ENCODE measurements around the gene PAPPA2. TPM values are rescaled to one million over a fixed set of nuclear protein-coding genes. Genes with fewer than 3 reads are reported as not detected.

PAPPA2 gene
- total RNA-seq, 1 experiment from 2014 or later: not detected

GRCh38 chr1:176460544-176461336 is 2.2 kb upstream of the PAPPA2 start:
- DNase-seq (no peak), ATAC-seq (no peak)
- Histone ChIP-seq H3K27ac (ENCODE audit: low read length) (no peak overlapping the region), H3K9ac (ENCODE audit: low read length) (no peak overlapping the region), H3K4me1 (ENCODE audit: insufficient read depth, low read length) (no peaks in the 10 kb centered on the region), H3F3A (ENCODE audit: low read length, unreplicated experiment) (no peaks in the 10 kb centered on the region), H3K36me3 (ENCODE audit: low read depth, low read length) (no peaks in the 10 kb centered on the region), H3K9me3 (ENCODE audit: low read length) (no peaks in the 10 kb centered on the region), H3K9me2 (replicated peaks; ENCODE audit: low read length) (no peaks in the 10 kb centered on the region), H3K4me2 (ENCODE audit: low read length) (no peak overlapping the region), H3K79me2 (ENCODE audit: low read length) (no peaks in the 10 kb centered on the region), H4K20me1 (ENCODE audit: low read length) (no peaks in the 10 kb centered on the region), H2AFZ (ENCODE audit: low read length) (no peak overlapping the region), H3K4me3 (ENCODE audit: low read length) (no peak overlapping the region), H3K27me3 (ENCODE audit: low read length) (no peaks in the 10 kb centered on the region)
- CTCF ChIA-PET: no interaction called here
- POLR2A ChIA-PET (ENCODE audit: unreplicated experiment): no interaction called here
- no peak for TF ChIP-seq EZH2phosphoT487 (IDR thresholded peaks at IDR 0.05; ENCODE audit: borderline replicate concordance, low read length)
- TF ChIP-seq EZH2 (IDR thresholded peaks at IDR 0.05; ENCODE audit: low read length, unreplicated experiment): no peak
- TF ChIP-seq CTCF (conservative IDR thresholded peaks at IDR 0.05; ENCODE audit: low read depth, low read length): no peak
- no TSS peak for BruUV-seq (replicated peaks)
- intact Hi-C loops (cut with micrococcal nuclease): no loop called here

GRCh38 chr1:176461576-176461975 is 1.4 kb upstream of the PAPPA2 start:
- intact Hi-C loops (cut with micrococcal nuclease): no loop called here
- H3K9me3 ChIP-seq (ENCODE audit: low read length): no peaks in the 10 kb centered on the region
- TF ChIP-seq CTCF (conservative IDR thresholded peaks at IDR 0.05; ENCODE audit: low read depth, low read length) (no peak), EZH2 (IDR thresholded peaks at IDR 0.05; ENCODE audit: low read length, unreplicated experiment) (no peak), EZH2phosphoT487 (IDR thresholded peaks at IDR 0.05; ENCODE audit: borderline replicate concordance, low read length) (no peak)
- H3K4me2 ChIP-seq (ENCODE audit: low read length): no peak overlapping the region
- H2AFZ ChIP-seq (ENCODE audit: low read length): no peak overlapping the region
- no peak overlapping the region for H3K9ac ChIP-seq (ENCODE audit: low read length)
- ATAC-seq (no peak), DNase-seq (no peak)
- H3K27me3 ChIP-seq (ENCODE audit: low read length): no peaks in the 10 kb centered on the region
- no peaks in the 10 kb centered on the region for H4K20me1 ChIP-seq (ENCODE audit: low read length)
- no peaks in the 10 kb centered on the region for H3F3A ChIP-seq (ENCODE audit: low read length, unreplicated experiment)
- no peaks in the 10 kb centered on the region for H3K36me3 ChIP-seq (ENCODE audit: low read depth, low read length)
- no peak overlapping the region for H3K4me3 ChIP-seq (ENCODE audit: low read length)
- POLR2A ChIA-PET (ENCODE audit: unreplicated experiment): no interaction called here
- BruUV-seq (replicated peaks): no TSS peak
- no peaks in the 10 kb centered on the region for H3K79me2 ChIP-seq (ENCODE audit: low read length)
- H3K4me1 ChIP-seq (ENCODE audit: insufficient read depth, low read length): no peaks in the 10 kb centered on the region
- CTCF ChIA-PET: interaction anchor here (0.6 kb wide), 1 partner anchor 98 kb away, joined by 3 read pairs; no protein-coding TSS in a partner anchor
- H3K27ac ChIP-seq (ENCODE audit: low read length): no peak overlapping the region
- H3K9me2 ChIP-seq (replicated peaks; ENCODE audit: low read length): no peaks in the 10 kb centered on the region

- no peak overlapping the region for H3K4me2 ChIP-seq (ENCODE audit: low read length)
- no peaks in the 10 kb centered on the region for H3K79me2 ChIP-seq (ENCODE audit: low read length)
- no peak overlapping the region for H3K4me3 ChIP-seq (ENCODE audit: low read length)
- no peaks in the 10 kb centered on the region for H3F3A ChIP-seq (ENCODE audit: low read length, unreplicated experiment)
- DNase-seq (peak; percentile 43), ATAC-seq (no peak)
- no peak overlapping the region for H2AFZ ChIP-seq (ENCODE audit: low read length)
- TF ChIP-seq EZH2 (IDR thresholded peaks at IDR 0.05; ENCODE audit: low read length, unreplicated experiment) (no peak), EZH2phosphoT487 (IDR thresholded peaks at IDR 0.05; ENCODE audit: borderline replicate concordance, low read length) (no peak), CTCF (conservative IDR thresholded peaks at IDR 0.05; ENCODE audit: low read depth, low read length) (peak; percentile 52)
- no peaks in the 10 kb centered on the region for H3K36me3 ChIP-seq (ENCODE audit: low read depth, low read length)
- H3K4me1 ChIP-seq (ENCODE audit: insufficient read depth, low read length): no peaks in the 10 kb centered on the region
- CTCF ChIA-PET: no interaction called here
- no peaks in the 10 kb centered on the region for H3K9me3 ChIP-seq (ENCODE audit: low read length)
- POLR2A ChIA-PET (ENCODE audit: unreplicated experiment): no interaction called here
- intact Hi-C loops (cut with micrococcal nuclease): no loop called here
- no TSS peak for BruUV-seq (replicated peaks)
- H3K9me2 ChIP-seq (replicated peaks; ENCODE audit: low read length): no peaks in the 10 kb centered on the region
- H4K20me1 ChIP-seq (ENCODE audit: low read length): no peaks in the 10 kb centered on the region
- H3K27me3 ChIP-seq (ENCODE audit: low read length): no peaks in the 10 kb centered on the region
- no peak overlapping the region for H3K9ac ChIP-seq (ENCODE audit: low read length)
- H3K27ac ChIP-seq (ENCODE audit: low read length): no peak overlapping the region
Measured at GRCh38 chr1:176466514-176466913, 3.5 kb downstream of the PAPPA2 start.
